NCI-H82 (cell line): Measurements from ENCODE around the gene ZNF616.

Experiments
- DNase-seq: peaks from one replicate; lab custom pipeline; 2025; lab: John Stamatoyannopoulos, UW

The ZNF616 gene

GRCh38 chr19:52139252-52140031 is at the start of gene ZNF616:
Gene ZNF616 (minus strand): TSS chr19:52139938. CDS start chr19:52130512, 9,426 bp downstream.
- peak; percentile 97 for DNase-seq

- peak; percentile 64 for DNase-seq
These were observed 49.3 kb upstream of the ZNF616 start for GRCh38 chr19:52188822-52189734.

DNA sequence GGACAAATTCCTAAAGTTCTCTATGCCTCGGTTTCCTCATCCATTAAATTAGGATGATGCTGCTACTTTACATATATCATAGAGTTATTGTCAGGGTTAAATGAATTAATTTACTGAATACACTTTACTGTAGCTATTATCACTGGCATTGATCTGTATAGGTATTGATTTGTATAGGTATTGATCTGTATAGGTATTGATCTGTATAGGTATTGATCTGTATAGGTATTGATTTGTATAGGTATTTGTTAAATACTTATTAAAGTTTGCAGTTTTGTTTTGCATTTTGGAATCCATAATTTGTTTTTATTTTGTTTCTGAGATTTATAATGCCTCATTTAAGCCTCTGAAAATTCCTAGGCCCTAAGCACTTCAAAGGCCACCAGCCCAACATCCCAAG is 47.7 kb upstream of the ZNF616 start:
- DNase-seq, result no peak

- no peak for DNase-seq
These were observed 36.8 kb upstream of the ZNF616 start for GRCh38 chr19:52176574-52176973.

GRCh38 chr19:52172347-52172746 is 32.6 kb upstream of the ZNF616 start:
- no peak for DNase-seq

GRCh38 chr19:52171321-52172169 is 31.8 kb upstream of the ZNF616 start, which contains the start of gene ZNF836:
Gene ZNF836 (minus strand): TSS chr19:52171621. CDS start chr19:52168072, 3,549 bp downstream.
- peak; percentile 75 for DNase-seq

- peak; percentile 37 for DNase-seq
These were observed 31.2 kb upstream of the ZNF616 start for GRCh38 chr19:52170863-52171320.

- no peak for DNase-seq
These were observed 30.6 kb upstream of the ZNF616 start for GRCh38 chr19:52170304-52170703.

- DNase-seq, result no peak
These were observed 16.0 kb upstream of the ZNF616 start for GRCh38 chr19:52155596-52156359.

DNA sequence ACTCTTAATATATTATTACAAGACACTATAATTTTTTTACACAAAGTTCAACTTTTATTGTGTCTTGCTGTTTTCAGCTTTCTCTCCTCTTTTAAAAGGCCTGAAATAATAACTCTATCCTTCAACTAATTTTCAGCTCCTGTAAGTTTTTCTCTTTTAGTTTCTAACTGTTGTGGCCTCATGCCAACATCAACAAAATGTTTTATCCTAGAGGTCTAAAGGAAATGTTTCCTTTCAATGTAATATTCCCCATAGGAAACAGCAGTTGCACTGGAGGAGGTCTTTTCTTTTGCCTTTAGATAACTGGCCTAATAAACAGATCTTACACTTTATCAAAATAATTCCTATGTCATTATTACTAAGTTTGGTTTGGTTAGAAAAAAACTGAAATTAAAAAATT is 8.5 kb upstream of the ZNF616 start:
- DNase-seq, result no peak

GRCh38 chr19:52142001-52142595 is 2.4 kb upstream of the ZNF616 start:
- no peak for DNase-seq

- DNase-seq, result no peak
These were observed 1.5 kb upstream of the ZNF616 start for GRCh38 chr19:52141203-52141602.

DNA sequence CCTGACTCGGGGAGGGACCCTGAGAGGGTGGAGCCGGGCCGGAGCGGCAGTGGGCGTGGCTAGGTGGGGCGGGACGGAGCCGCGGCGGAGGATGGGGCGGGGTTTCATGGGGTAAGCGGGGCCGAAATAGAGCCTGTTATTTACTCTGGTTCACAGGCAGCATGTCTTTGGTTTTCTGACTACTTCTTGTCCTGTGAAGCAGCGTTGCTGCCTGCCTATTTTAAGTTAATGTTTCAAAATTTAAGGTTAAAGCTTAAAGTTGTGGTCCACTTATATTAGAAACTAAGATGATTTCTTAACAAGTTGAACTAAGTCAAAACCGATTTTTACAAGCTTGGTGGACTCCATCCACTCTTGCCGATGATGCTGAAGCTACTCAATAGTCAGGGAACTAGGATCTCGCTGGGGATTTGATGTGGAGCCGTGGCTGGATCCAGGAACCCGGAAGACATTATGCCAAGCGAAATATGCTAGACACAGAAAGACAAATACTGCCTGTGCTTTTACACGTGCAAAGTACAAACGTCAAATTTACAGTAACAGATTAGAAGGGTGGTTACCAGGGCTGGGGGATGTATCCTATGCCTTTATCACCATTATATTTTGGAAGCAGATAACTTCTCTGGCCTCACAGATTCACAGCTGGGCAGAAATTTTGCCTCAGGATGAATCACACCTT is 433 bp upstream of the ZNF616 start:
- DNase-seq, result no peak

GRCh38 chr19:52138983-52139251 is 821 bp downstream of the ZNF616 start:
- no peak for DNase-seq

DNA sequence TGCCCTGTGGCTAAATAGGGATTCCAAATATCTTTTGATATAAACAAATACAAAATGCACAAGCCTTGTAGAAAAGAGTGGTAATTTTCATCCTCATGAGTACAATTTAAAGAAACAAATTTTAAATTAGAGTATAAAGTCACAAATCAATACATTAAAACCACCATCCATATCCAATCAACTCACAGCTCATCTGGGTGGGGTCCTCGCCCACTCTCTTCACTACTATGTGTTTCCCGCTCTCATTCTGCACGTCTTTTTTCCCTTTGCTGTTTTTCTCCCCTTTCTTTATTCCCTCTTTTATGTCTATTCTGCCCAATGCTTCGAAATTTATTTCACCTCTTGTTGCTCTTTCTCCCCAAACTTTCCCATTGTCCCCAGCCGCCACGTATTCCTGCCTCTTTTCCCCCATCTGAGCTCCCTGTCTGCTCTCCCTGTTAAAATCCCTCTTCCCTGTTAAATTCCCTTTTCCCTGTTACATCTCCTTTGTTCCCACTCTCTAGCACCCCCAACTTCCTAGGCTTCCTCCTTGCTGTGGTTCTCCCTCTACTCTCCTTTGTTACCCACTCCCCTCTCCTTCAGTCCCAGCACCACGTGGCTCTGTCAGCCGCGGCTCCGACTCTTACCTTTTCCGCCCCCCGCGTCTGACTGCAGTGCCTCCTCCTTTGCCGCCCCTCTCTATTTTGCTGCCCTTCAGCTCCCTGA is 1.3 kb downstream of the ZNF616 start:
- DNase-seq, result peak; percentile 80

DNA sequence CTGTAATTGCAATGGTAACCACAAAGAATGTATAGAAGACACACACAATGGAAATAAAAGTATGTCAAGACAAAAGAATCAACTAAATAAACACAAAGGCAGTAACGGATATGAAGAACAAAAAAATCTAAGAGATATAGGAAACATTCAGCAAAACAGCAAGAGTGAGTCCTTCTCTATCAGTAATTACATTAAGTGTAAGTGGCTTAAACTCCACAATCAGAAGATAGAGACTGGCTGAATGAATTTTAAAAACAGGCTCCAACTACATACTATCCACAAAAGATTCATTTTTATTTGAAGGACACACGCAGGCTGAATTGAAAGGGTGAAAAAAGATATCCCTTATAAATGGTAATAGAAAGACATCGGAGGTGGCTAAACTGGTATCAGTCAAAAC is 19.5 kb downstream of the ZNF616 start:
- DNase-seq, result no peak

- DNase-seq, result no peak
These were observed 24.1 kb downstream of the ZNF616 start for GRCh38 chr19:52115526-52116053.

DNA sequence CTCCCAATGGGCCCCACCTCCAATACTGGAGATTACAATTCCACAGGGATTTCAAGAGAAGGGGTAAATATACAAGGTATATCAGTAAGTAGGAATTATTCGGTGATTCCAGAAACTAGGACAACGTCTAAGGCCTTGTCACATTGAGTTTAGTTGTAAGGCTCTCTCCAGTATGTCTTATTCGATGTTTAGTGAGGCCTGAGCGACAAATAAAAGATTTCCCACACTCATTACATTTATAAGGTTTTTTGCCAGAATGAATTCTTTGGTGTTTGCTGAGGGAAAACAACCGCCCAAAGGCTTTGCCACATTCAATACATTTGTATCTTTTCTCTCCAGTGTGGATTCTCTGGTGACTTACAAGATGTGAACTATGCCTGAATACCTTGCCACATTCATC is 25.0 kb downstream of the ZNF616 start:
- no peak for DNase-seq

DNA sequence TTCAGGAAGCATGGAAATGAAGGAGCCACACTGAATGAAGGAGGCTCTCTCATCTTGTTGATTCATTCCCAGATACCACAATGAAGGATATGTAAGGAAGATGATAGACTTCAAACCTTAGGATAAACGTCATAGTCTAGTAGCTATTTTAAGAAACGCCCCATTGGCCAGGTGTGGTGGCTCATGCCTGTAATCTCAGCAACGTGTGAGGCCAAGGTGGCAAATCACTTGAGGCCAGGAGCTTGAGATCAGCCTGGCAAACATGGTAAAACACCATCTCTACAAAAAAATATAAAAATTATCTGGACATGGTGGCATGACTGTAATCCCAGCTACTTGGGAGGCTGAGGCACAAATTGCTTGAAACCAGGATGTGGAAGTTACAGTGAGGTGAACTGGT is 27.1 kb downstream of the ZNF616 start:
- no peak for DNase-seq
